ENCODE measurements around the gene RPS15. TPM values are rescaled to one million over a fixed set of nuclear protein-coding genes. Genes with fewer than 3 reads are reported as not detected.
A peak's percentile ranks its signal among the peaks of the same experiment; 100 is the strongest.

RPS15 gene
- total RNA-seq, 1 experiment from 2014 or later: 702 TPM

GRCh38 chr19:1466461-1467214, 28.4 kb downstream of the RPS15 start:
- H3K9me3 ChIP-seq: no peaks in the 10 kb centered on the region
- H3K4me3 ChIP-seq: no peak overlapping the region
- H3K36me3 ChIP-seq: no peaks in the 10 kb centered on the region
- DNase-seq: no peak
- no peaks in the 10 kb centered on the region for H3K27me3 ChIP-seq

GRCh38 chr19:1467215-1467489, 29.0 kb downstream of the RPS15 start:
- Histone ChIP-seq H3K36me3 (no peaks in the 10 kb centered on the region), H3K9me3 (no peaks in the 10 kb centered on the region), H3K4me3 (no peak overlapping the region), H3K27me3 (no peaks in the 10 kb centered on the region)
- no peak for DNase-seq

GRCh38 chr19:1467490-1468273, 29.5 kb downstream of the RPS15 start:
- no peak for DNase-seq
- Histone ChIP-seq H3K4me3 (no peak overlapping the region), H3K36me3 (no peaks in the 10 kb centered on the region), H3K9me3 (no peaks in the 10 kb centered on the region), H3K27me3 (no peaks in the 10 kb centered on the region)

GRCh38 chr19:1468274-1468820, 30.2 kb downstream of the RPS15 start:
- no peaks in the 10 kb centered on the region for H3K27me3 ChIP-seq
- no peaks in the 10 kb centered on the region for H3K36me3 ChIP-seq
- no peaks in the 10 kb centered on the region for H3K9me3 ChIP-seq
- no peak for DNase-seq
- H3K4me3 ChIP-seq: no peak overlapping the region

DNA sequence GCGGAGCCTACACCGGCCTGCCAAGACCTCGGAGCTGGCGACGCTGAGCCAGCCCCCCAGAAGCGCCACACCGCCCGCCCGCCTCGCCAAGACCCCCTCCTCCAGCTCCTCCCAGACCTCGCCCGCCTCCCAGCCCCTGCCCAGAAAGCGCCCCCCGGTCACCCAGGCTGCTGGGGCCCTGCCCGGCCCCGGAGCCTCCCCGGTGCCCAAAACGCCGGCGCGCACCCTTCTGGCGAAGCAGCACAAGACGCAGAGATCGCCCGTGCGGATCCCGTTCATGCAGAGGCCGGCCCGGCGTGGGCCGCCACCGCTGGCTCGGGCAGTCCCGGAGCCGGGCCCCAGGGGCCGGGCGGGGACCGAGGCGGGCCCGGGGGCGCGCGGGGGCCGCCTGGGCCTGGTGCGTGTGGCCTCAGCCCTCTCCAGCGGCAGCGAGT, 30.6 kb downstream of the RPS15 start:
- H3K9me3 ChIP-seq: no peaks in the 10 kb centered on the region
- no peak for DNase-seq
- no peak overlapping the region for H3K4me3 ChIP-seq
- no peaks in the 10 kb centered on the region for H3K36me3 ChIP-seq
- H3K27me3 ChIP-seq: no peaks in the 10 kb centered on the region

DNA sequence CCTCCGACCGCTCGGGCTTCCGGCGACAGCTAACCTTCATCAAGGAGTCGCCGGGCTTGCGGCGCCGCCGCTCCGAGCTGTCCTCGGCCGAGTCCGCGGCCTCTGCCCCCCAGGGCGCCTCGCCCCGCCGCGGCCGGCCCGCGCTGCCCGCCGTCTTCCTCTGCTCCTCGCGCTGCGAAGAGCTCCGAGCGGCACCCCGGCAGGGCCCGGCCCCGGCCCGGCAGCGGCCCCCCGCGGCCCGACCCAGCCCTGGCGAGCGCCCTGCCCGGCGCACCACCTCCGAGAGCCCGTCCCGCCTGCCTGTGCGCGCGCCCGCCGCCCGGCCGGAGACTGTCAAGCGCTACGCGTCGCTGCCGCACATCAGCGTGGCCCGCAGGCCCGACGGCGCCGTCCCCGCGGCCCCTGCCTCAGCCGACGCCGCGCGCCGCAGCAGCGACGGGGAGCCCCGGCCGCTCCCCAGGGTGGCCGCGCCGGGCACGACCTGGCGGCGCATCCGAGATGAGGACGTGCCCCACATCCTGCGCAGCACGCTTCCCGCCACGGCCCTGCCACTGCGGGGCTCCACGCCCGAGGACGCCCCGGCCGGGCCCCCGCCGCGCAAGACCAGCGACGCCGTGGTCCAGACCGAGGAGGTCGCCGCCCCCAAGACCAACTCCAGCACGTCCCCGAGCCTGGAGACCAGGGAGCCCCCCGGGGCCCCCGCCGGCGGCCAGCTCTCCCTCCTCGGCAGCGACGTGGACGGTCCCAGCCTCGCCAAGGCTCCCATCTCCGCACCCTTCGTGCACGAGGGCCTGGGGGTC, 31.3 kb downstream of the RPS15 start:
- Histone ChIP-seq H3K36me3 (no peaks in the 10 kb centered on the region), H3K27me3 (no peaks in the 10 kb centered on the region), H3K9me3 (no peaks in the 10 kb centered on the region), H3K4me3 (no peak overlapping the region)
- DNase-seq: peak; percentile 27

GRCh38 chr19:1470055-1470304, 31.8 kb downstream of the RPS15 start:
- no peaks in the 10 kb centered on the region for H3K36me3 ChIP-seq
- no peaks in the 10 kb centered on the region for H3K9me3 ChIP-seq
- no peak for DNase-seq
- H3K4me3 ChIP-seq: no peak overlapping the region
- no peaks in the 10 kb centered on the region for H3K27me3 ChIP-seq

GRCh38 chr19:1470305-1471009, 32.3 kb downstream of the RPS15 start:
- Histone ChIP-seq H3K9me3 (no peaks in the 10 kb centered on the region), H3K36me3 (no peaks in the 10 kb centered on the region), H3K27me3 (no peaks in the 10 kb centered on the region), H3K4me3 (no peak overlapping the region)
- no peak for DNase-seq

- no peaks in the 10 kb centered on the region for H3K27me3 ChIP-seq
- no peak for DNase-seq
- H3K4me3 ChIP-seq: no peak overlapping the region
- H3K9me3 ChIP-seq: no peaks in the 10 kb centered on the region
- no peaks in the 10 kb centered on the region for H3K36me3 ChIP-seq
Observed at GRCh38 chr19:1471010-1471514, 32.9 kb downstream of the RPS15 start.

- DNase-seq: no peak
- Histone ChIP-seq H3K4me3 (no peak overlapping the region), H3K27me3 (no peaks in the 10 kb centered on the region), H3K9me3 (no peaks in the 10 kb centered on the region), H3K36me3 (no peaks in the 10 kb centered on the region)
Observed at GRCh38 chr19:1471515-1472160, 33.4 kb downstream of the RPS15 start.

DNA sequence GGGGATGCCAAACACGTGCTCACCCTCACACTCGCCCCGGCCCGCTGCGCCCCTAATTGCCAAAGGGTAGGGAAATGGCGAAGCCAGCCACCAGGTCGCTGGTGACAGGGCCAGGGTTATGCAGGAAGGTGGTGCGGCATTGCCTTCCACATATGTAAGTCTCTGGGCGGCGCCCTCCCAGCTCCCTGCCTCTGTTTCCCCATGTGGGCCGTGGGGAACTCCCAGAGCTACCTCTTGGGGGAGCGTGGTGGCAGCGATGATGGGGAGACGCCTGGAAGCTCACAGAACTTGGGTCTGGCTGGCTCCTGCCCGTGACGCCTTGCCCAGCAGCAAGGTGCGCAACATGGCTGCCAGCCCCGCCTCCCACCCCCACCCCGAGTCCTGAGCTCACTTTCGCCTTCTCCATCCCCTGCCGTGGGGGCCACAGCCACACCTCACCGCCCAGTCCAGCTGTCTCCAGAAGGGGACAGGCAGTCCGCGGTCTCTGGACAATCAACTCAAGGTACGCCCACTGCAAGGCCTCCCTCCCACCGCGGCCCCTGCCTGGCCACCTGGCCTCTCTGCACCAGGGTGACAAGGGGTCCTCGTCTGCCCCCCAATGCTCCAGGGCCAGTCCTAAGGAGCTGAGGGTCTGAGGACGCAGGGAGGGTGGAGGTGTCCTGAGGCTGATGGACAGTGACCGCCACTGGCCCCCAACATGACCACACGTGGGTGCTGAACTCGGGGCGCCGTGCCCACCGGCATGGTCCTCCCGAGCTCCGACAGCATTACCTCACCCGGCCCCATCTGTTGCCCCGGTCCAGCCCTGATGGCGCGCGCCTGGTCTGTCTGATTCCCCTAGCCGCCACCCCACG, 34.3 kb downstream of the RPS15 start:
- Histone ChIP-seq H3K4me3 (no peak overlapping the region), H3K27me3 (no peaks in the 10 kb centered on the region), H3K9me3 (no peaks in the 10 kb centered on the region), H3K36me3 (no peaks in the 10 kb centered on the region)
- no peak for DNase-seq

GRCh38 chr19:1473085-1473851, 35.1 kb downstream of the RPS15 start:
- Histone ChIP-seq H3K4me3 (no peak overlapping the region), H3K9me3 (no peaks in the 10 kb centered on the region), H3K27me3 (no peaks in the 10 kb centered on the region), H3K36me3 (no peaks in the 10 kb centered on the region)
- no peak for DNase-seq

DNA sequence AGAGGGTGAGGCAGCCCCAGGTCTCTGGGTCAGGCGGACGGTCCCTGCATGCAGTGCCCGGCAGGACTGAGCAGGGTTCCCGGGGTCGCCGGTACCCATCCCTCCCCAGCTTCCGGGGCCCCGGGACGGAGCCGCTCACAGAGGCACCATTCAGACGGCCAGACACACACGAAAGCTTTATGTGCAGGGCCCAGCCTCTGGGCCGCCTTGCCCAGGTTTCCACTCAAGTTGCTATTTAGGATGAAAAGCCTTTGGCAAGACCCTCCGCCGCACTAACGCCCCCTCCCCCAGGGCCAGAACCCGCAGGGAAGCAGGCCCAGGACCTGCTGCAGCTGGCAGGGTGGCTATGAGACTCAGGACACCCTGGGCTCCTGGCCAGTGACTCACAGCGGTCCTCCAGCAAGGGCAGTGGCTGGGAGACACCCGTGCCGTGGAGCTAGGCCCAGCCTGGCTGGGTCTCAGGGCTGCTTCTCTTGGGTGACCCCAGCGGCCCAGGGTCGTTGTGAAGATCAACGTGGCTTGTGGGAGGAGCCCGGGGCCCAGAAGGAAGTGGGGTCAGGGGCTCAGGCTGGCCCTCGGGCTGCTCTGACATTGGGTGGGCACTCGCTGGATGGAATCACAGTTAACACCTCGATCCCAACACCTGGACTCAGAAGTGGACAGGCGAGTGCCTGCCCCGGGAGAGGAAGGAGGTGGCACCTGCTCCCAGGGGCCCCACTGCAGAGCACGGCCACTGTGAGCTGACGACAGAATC, 36.0 kb downstream of the RPS15 start:
- peak; percentile 64 for DNase-seq
- no peaks in the 10 kb centered on the region for H3K36me3 ChIP-seq
- H3K27me3 ChIP-seq: no peaks in the 10 kb centered on the region
- no peak overlapping the region for H3K4me3 ChIP-seq
- no peaks in the 10 kb centered on the region for H3K9me3 ChIP-seq

GRCh38 chr19:1474765-1475351, 36.7 kb downstream of the RPS15 start:
- Histone ChIP-seq H3K9me3 (no peaks in the 10 kb centered on the region), H3K36me3 (no peaks in the 10 kb centered on the region), H3K27me3 (no peaks in the 10 kb centered on the region), H3K4me3 (no peak overlapping the region)
- DNase-seq: no peak
